GM20431 (cell line): ENCODE data around the gene TPK1.

ENCODE experiments used
- in situ Hi-C: fragments of 300-500 bp; cut with MseI, MboI; formaldehyde crosslinking; loops from one replicate; pipeline ENCODE4 v1.15.0; 2020; ENCODE audit warnings: low sequenced_read_pairs; ENCODE audit not compliant: unreplicated experiment

TPK1 gene

DNA sequence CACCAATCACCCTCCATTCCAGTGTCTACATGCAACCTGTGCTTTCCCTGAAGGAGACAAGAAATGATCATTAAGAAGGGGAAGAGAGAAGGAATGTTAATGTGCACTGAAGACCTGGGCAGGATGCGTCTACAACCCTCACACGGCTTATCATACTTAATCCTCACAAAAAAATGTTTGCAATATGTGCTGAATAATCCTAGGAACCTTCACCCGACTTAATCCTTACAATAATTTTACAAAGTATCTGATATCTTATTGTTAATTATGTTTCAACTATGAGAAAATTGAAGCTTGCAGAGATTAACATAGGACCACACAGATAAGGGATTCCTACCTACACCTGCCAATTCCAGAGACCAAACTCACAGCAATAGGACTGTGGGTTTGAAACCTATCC is 287.3 kb downstream of the TPK1 start:
- in situ Hi-C loops: no loop called here

DNA sequence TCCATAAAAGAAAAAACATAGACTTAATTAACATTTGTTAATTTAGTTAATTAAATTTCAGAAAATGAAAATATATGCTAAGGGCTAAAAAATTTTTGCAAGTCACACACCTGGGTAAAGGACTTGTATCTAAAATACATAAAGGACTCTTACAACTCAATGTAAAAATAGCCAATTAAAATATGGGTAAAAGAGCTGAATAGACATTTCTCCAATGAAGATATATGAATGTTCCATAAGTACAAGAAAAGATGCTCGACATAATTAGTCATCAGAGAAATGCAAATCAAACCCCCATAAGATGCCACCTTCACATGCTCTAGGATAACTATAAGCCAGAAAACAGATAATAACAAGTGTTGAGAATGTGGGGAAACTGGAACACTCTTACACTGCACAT is 288.0 kb downstream of the TPK1 start:
- in situ Hi-C loops: no loop called here

DNA sequence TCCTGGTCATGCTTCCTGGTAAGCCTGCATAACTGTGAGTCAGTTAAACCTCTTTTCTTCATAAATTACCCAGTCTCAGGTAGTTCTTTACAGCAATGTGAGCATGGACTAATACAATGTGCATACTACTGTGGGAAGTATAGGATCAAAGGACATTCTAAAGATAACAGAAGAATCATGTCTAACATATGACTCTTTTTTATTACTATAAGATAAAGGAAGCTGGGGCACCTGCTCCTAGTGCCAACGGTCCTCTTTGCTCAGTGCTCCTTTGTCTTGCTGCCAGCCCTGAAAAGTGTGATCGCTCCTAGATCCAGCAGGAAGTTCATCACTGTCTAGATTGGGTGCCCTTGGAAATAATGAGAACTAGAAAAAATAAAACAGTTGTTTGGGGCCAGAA is 289.1 kb downstream of the TPK1 start:
- in situ Hi-C loops: no loop called here

- in situ Hi-C loops: no loop called here
Measured at GRCh38 chr7:144545330-144545729, 290.5 kb downstream of the TPK1 start.

- in situ Hi-C loops: no loop called here
Measured at GRCh38 chr7:144534655-144535395, 301.0 kb downstream of the TPK1 start.

DNA sequence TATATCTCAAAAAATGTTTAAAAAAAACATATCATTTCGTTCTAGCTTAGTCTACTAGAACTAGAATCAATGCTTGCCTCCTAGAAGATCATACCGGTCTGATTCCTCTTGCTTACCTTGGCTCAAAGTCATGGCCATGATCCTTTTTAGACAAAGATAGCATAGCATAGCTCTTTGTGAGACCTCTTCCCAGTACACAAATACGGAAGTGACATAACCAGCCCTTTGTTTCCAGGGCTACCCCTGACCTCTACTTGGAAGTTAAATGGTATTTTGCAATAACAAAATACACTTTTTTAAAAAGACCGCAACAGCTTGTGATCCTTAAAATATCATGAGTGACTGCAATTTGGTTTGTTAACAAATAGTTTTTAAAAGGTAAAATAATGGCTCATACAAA is 301.7 kb downstream of the TPK1 start:
- in situ Hi-C loops: no loop called here

- in situ Hi-C loops: no loop called here
Measured at GRCh38 chr7:144531181-144531580, 304.7 kb downstream of the TPK1 start.

- in situ Hi-C loops: no loop called here
Measured at GRCh38 chr7:144529269-144529926, 306.5 kb downstream of the TPK1 start.

DNA sequence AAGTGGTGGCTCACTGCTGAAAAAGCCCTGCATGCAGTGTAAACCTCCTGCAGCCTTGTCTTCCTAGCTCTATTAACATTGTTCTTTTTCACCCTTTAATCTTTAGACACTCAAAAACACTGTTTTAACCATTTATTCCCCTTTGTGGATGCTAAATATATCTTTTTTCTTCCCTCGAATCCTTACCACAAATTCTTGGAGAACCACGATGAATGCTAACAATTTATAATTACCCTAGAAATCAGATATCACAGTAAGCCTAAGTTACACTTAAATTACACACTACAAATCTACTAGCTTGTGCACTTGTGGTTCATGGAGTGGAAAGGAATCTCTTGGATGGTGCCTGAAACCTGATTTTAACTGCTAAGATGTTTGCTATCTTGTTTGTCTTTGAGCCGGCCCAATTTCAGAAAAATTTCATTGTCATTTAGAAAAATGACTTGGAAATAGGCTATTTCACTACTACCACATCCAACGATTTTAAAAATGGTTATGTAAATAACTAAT is 307.3 kb downstream of the TPK1 start:
- in situ Hi-C loops: no loop called here

DNA sequence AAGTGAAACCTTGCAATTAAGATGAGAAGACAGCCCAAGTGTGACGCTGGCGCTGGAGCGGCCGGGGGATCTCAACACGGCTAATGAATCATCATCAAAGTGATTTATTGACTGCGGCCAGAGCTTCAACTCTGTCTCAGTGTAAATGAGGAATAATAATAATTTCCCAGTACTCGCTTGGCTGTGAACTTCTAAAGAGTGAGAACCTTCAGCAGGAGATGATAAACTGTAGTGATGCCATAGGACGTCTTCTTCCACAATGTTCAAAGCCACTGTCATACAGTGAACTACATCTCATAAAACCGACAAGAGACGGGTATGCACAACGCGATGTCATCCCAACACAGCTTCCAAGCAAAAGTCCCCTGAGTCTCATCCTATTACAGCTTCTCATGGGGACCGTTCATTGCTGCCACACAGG is 308.8 kb downstream of the TPK1 start:
- in situ Hi-C loops: no loop called here

DNA sequence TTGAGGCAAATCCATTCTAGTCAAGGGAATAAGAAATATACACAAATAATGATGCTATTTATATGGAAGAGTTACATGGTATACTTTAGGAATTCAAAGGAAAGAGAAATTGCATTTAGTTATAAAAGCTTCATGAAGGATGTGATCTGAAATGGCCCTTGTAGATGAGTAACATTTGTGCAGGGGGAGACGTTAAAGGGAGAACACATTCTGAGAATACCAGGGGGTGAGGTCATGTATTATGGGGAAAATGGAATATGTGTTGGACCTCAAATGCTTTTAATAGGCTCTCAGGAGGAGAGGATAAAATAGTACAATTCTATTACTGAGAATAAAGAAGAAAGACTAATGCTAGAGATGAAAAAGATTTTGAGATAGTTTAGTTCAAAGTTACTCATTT is 309.9 kb downstream of the TPK1 start:
- in situ Hi-C loops: no loop called here

GRCh38 chr7:144524271-144524670 is 311.6 kb downstream of the TPK1 start:
- in situ Hi-C loops: no loop called here

DNA sequence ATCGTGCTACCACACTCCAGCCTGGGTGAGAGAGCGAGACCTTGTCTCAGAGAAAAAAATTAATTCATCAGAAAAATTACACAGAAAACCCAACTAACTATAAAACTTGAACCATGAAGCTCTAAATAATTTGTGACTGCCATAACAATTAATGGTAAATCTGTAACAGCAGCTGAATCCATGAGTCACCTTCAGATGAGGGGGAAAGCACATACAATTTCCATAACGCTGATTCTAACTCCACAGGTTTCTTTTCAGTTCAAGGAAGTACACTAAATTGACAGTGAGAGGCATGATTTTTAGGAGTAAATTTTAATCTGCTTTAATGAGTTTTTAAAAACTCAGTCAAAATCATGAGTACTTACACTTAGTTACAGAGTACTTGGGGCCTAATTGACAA is 312.2 kb downstream of the TPK1 start:
- in situ Hi-C loops: no loop called here

DNA sequence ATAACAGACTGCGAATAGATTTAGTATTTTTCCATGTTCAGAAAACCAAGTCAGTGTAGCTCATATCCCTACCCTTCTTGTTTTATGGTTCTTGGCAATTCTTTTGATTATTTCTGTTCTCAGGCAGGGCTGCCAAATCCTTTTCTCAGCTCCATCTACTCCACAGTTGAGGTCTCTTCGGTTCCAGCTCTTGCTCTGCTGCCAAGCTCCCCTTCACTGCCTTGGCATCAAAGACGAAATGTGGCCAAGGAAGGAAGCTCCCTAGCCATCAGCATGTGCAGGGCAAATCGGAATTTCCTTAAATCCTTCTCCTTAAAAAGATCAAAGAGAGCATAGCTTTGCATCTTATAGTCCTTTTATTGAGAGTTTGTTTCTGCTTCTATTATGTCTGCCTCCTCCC is 315.9 kb downstream of the TPK1 start:
- in situ Hi-C loops: no loop called here

DNA sequence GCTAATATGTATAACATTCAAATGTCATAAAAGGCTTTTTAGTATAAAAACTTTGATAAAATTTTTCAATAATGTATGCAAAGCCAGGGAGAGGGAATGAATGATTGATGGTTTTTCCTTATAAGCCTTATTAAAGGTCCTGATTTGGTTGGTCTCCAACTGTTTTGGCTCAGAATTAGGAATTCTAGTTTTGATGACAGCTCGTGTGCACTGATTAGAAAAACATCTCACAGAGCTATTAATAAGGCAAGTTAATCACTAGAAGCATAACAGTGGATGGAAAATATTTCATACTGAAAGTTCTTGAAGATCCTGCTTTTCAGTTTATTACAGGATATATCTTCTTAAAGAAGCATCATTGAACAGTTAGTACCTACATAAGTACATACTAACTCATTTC is 317.5 kb downstream of the TPK1 start:
- in situ Hi-C loops: no loop called here

- in situ Hi-C loops: no loop called here
Measured at GRCh38 chr7:144517749-144518148, 318.1 kb downstream of the TPK1 start.

DNA sequence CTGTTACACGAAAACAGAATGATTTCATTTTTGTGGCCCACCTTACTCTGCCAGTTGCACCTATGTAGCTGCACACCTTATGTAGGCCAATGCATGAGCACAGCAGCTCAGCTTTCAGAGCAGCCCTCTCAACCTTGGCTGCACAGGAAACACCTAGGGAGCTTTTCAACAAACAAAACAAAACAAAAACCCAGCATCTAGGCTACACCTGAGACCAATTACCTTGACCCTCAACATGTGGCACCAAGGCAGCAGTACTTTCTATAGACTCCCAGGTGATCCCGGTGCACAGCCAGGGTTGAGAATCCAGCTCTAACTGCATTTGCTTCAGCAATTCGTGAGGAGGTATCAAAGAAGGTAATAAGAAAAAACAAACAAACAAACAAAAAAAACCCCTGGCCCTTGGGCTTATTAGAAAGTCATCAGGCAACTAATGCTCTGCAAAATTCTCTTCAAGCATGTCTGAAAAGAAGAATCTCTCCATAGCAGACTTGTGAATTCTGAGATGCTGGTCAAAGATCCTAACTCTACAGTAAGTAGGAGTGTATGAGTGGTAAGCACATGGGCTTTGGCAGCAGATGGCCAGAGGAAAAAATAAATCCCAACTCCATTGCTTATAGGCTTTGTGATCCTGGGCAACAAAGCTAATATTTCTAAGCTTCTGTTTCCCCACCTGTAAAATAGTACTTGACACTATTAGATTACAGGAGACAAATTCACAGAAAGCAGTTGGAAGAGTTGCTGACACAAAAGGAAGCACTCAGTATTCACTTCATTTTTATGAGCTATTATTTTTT is 318.9 kb downstream of the TPK1 start:
- in situ Hi-C loops: no loop called here

DNA sequence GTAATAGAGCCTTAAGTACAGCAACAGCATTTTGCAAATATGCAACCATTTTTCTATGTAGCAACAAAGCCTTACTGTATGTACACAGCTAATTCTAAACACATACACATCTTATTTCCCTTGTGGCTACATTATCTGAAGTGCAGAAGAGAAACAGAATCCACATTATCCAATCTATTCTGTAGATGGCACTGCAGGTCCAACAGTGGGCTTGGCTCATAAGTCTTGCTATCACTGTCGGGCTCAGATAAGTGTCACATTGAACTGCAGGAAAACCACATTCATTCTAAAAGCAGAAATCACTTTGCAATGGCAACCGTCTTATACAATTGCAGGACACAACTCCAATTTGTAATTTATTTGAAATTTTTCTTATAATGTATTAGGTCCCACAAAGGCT is 322.5 kb downstream of the TPK1 start:
- in situ Hi-C loops: no loop called here

DNA sequence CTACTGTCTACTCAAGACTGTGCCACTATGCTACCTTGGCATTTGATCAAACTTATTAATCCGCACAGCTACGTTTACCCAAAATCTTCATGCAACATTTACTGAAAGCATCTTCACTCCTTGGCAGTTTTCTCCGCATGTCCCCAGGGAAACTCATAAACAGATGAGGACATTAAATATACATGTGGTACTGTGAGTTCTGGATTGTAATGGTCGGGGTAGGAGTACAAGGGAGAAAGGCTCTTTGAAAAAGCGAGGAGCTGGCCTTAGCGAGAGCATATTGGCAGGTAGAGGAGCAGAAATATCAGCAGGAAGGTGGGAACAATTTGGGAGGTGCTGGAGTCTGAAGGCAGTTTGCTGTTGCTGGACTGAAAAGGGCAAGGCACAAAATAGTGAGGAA is 325.2 kb downstream of the TPK1 start:
- in situ Hi-C loops: no loop called here

DNA sequence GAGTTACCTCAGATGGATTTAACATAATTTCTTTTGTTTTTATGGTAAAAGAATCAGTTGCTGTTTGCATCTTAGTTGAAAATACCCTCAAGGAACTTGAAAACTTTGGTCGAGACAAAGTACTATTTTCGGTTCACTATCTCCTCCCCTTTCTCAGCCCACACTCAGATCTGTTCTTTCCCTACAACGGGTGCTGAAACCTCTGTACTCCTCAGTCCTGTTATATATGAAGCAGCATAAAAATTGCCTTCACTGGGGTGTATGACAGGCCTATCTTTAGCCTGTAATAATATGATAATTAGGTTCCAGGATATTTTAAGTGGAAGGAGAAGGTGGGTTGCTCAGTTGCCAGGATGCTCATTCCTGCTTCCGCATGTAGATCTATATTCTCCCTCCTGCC is 327.2 kb downstream of the TPK1 start:
- in situ Hi-C loops: no loop called here

DNA sequence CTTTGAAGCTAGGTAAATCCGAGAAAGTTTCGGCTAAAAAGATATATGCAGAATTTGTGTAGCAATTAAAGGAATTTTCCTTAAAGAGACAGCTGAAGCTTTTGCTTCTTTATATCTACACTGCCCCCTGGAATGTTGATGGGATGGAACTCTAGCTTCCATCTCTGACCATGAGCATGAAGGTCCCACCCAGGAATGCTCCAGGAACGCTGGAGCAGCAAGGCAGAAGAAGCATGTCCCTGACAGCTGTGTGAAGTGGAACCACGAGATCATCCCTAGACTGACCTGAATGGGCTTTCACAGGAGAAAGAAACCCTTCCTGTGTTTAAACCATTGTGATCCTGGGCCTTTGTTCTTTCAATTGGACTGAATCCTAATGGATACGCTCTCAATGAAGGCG is 332.6 kb downstream of the TPK1 start:
- in situ Hi-C loops: no loop called here
